ENCODE results near the gene MYADML2.

DNA sequence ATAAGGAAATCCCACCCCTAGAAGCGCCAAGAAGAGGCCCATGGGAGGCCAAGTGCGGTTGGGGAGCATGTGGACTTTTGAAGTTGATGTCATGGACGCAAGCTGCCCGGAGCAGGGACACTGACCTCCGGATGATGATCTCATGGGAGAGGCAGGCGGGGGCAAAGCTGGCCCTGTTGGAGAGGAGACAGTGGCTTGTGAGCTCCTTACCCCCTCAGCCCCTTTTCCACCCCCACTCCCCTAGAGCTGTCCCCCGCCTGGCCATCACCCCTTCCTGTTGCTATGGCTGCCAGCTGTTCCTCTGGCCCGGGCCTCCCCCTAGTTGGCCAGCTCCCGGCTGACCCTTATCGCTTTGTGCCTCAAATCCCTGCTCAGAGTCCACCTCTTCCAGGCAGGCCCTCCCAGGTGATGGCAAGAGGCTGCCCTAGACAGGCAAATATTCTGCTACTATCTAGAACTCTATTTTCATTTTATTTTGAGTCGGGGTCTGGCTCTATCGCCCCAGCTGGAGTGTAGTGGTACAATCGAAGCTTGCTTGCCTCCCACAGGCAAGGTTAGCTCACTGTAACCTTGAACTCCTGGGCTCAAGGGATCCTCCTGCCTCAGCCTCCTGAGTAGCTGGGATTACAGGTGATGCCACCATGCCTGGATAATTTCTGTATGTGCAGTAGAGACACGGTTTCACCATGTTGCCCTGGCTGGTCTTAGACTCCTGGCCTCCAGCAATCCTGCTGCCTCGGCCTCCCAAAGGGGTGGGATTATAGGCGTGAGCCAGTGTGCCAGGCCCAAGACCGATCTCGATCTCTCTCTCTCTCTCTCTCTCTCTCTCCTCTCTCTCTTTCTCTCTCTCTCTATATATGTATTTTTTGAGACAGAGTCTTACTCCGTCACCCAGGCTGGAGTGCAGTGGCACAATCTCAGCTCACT lies 7.4 kb upstream of the MYADML2 start:
- TF ChIP-seq, protein P1, sequence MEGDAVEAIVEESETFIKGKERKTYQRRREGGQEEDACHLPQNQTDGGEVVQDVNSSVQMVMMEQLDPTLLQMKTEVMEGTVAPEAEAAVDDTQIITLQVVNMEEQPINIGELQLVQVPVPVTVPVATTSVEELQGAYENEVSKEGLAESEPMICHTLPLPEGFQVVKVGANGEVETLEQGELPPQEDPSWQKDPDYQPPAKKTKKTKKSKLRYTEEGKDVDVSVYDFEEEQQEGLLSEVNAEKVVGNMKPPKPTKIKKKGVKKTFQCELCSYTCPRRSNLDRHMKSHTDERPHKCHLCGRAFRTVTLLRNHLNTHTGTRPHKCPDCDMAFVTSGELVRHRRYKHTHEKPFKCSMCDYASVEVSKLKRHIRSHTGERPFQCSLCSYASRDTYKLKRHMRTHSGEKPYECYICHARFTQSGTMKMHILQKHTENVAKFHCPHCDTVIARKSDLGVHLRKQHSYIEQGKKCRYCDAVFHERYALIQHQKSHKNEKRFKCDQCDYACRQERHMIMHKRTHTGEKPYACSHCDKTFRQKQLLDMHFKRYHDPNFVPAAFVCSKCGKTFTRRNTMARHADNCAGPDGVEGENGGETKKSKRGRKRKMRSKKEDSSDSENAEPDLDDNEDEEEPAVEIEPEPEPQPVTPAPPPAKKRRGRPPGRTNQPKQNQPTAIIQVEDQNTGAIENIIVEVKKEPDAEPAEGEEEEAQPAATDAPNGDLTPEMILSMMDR (IDR thresholded peaks at IDR 0.05; ENCODE audit: low read depth, low read length) = no peak
- no peak for TF ChIP-seq EZH2phosphoT487 (IDR thresholded peaks at IDR 0.05; ENCODE audit: low read depth)
